Astrocyte of the cerebellum (primary cell): ENCODE measurements around the gene KRT9.

Experiments
- DNase-seq: peaks from one replicate; pipeline ENCODE4 v3.0.0-alpha.2; 2011; ENCODE audit warnings: low read depth
- H3K4me3 ChIP-seq: 2 replicates; pipeline ENCODE4 v1.5.1; 2011; ENCODE audit warnings: mild to moderate bottlenecking, low read depth, low read length, moderate library complexity
- in situ Hi-C: cut with HindIII; loops from 2 replicates; pipeline ENCODE4 v1.10.0; 2017; ENCODE audit warnings: low sequenced_read_pairs
- TF ChIP-seq, protein P1 (sequence below): IDR thresholded peaks from 2 replicates; pipeline ENCODE4 v1.5.1; 2012; ENCODE audit warnings: low read length, low read depth, moderate library complexity, mild to moderate bottlenecking; ENCODE audit errors: missing control alignments

Gene KRT9

DNA sequence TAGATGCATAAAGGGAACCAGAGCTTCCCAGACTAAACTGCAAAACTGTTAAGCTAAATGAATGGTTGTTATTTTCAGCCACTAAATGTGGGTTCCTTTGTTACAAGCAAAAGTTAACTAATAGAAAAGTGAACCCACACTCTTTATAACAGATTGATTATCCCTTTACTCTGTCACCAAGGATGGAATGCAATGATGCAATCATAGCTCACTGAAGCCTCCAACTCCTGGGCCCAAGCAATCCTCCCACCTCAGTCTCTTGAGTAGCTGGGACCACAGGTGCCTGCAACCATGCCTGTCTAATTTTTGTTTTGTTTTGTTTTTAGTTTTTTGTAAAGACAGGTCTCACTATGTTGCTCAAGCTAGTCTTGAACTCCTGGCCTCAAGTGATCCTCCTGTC lies 6.5 kb downstream of the KRT9 start:
- in situ Hi-C loops, result no loop called here
- TF ChIP-seq, protein P1, sequence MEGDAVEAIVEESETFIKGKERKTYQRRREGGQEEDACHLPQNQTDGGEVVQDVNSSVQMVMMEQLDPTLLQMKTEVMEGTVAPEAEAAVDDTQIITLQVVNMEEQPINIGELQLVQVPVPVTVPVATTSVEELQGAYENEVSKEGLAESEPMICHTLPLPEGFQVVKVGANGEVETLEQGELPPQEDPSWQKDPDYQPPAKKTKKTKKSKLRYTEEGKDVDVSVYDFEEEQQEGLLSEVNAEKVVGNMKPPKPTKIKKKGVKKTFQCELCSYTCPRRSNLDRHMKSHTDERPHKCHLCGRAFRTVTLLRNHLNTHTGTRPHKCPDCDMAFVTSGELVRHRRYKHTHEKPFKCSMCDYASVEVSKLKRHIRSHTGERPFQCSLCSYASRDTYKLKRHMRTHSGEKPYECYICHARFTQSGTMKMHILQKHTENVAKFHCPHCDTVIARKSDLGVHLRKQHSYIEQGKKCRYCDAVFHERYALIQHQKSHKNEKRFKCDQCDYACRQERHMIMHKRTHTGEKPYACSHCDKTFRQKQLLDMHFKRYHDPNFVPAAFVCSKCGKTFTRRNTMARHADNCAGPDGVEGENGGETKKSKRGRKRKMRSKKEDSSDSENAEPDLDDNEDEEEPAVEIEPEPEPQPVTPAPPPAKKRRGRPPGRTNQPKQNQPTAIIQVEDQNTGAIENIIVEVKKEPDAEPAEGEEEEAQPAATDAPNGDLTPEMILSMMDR, result no peak
- H3K4me3 ChIP-seq, result no peak overlapping the region
- no peak for DNase-seq

DNA sequence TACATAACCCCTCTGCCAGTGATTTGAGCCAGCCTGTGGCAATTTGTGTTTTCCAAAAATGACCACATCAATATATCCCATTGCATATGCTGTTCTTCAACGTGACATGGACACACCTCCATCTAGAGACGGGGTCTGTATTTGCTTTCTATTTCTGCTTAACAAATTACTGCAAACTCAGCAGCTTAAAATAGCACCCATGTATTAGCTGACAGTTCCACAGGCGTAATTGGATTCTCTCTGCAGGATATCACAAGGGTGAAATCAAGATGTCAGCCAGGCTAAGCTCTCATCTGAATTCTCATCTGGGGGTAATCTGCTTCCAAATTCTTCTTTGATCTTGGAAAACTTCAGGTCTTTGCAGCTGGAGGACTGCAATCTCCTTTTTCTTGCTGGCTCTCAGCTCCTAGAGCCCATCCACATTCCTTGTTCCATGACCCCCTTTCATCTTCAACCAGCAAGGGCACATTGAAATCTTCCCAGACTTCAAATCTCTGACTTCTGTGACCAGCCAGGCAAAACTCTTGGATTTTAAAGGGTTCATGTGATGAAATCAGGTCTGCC lies 8.2 kb downstream of the KRT9 start:
- in situ Hi-C loops, result no loop called here
- H3K4me3 ChIP-seq, result no peak overlapping the region
- DNase-seq, result no peak
- TF ChIP-seq, protein P1, result no peak

DNA sequence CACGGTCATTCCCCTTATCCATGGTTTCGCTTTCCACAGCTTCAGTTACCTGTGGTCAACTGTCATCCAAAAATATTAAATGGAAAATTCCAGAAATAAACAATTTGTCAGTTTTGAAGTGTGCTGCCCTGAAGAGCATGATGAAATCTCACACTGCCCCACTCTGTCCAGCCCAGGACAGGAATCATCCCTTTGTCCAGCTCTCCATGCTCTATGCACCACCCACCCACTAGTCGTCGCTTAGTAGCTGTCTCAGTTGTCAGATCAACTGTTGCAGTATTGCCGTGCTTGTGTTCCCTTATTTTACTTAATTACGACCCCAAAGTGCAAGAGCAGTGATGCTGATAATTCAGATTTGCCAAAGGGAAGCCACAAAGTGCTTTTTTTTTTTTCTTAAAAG lies 10.3 kb downstream of the KRT9 start:
- no peak overlapping the region for H3K4me3 ChIP-seq
- TF ChIP-seq, protein P1, result no peak
- DNase-seq, result no peak
- in situ Hi-C loops, result no loop called here

DNA sequence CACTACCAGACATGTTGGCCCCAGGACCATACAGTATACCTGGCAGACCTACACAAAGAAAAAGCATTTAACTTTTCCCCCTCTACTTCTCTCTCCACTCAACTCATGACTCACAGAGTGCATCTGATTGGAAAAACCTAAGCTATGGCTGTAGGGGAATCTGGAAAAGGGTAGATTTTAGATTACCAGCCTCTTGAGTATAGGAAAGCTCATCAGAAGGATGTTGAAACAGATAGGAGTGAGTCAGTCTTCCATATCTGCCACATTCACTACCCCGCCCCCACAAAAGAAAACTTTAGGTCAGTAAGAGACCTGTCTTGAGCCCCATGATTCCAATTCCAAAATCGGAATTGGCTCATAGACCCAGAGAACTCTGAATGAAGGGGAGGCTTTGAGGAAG lies 12.3 kb downstream of the KRT9 start:
- in situ Hi-C loops, result loop anchor here (10.0 kb wide), 1 partner anchor 215 kb away; no protein-coding TSS in a partner anchor
- no peak overlapping the region for H3K4me3 ChIP-seq
- TF ChIP-seq, protein P1, result no peak
- no peak for DNase-seq

DNA sequence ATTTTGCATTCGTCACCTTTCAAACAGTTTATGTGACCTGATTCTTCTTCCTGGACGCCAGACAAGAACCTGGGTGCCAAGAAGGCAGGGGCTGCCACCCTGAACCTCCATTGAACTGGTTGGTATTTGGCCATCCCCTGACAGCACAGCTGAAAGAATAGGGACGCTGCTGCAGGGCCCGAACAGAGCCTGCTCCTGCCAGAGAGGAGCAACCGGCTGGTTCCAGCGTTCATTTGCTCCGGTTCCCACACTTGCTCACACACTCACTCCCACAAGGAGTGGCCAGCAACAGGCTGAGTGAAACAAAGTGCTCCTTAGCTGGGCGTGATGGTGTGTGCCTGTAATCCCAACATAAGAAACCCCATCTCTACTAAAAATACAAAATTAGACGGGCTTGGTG lies 14.9 kb downstream of the KRT9 start:
- TF ChIP-seq, protein P1, result no peak
- in situ Hi-C loops, result loop anchor here (10.0 kb wide), 1 partner anchor 212 kb away; no protein-coding TSS in a partner anchor
- no peak overlapping the region for H3K4me3 ChIP-seq
- no peak for DNase-seq

DNA sequence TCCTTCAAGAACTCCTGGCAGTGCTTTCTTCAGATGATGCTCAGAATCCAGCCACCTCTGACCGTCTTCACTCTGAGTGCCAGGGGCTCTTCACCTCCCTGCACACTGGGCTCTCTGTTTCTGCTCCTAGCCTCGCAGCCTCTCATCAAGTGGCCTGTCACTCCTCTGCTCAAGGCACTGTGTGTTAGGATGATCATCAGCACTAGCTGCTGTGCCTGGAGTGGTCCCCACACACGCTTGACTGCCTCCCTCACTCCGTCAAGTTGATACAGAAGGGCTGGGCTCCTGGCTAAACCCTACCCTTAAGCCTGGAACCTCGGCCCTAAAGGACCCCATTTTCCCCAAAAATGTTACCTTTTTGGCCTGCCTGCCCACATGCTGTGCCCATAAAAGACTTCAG lies 15.6 kb downstream of the KRT9 start:
- H3K4me3 ChIP-seq, result no peak overlapping the region
- TF ChIP-seq, protein P1, result no peak
- no peak for DNase-seq
- in situ Hi-C loops, result loop anchor here (10.0 kb wide), 1 partner anchor 212 kb away; no protein-coding TSS in a partner anchor
